ENCODE results near the gene SEZ6L2.
"Not testable (repeated sequence)": the region's sequence is repeated elsewhere in the genome, so short reads cannot be mapped to it uniquely, and the experiment has no call there.

Gene SEZ6L2

GRCh38 chr16:29850998-29851397 lies 48.4 kb downstream of the SEZ6L2 start:
- DNase-seq (ENCODE audit: low read depth): no peak

- DNase-seq (ENCODE audit: low read depth): no peak
These were observed 49.8 kb downstream of the SEZ6L2 start for GRCh38 chr16:29849505-29849904.

GRCh38 chr16:29848420-29849297 lies 50.7 kb downstream of the SEZ6L2 start:
- DNase-seq (ENCODE audit: low read depth): peak; percentile 70

GRCh38 chr16:29845656-29846055 lies 53.7 kb downstream of the SEZ6L2 start:
- no peak for DNase-seq (ENCODE audit: low read depth)

GRCh38 chr16:29844575-29845331 lies 54.6 kb downstream of the SEZ6L2 start:
- DNase-seq (ENCODE audit: low read depth): no peak

GRCh38 chr16:29843931-29844330 lies 55.4 kb downstream of the SEZ6L2 start:
- DNase-seq (ENCODE audit: low read depth): no peak

- DNase-seq (ENCODE audit: low read depth): no peak
These were observed 56.5 kb downstream of the SEZ6L2 start for GRCh38 chr16:29842732-29843346.

GRCh38 chr16:29841631-29842030 lies 57.7 kb downstream of the SEZ6L2 start:
- DNase-seq (ENCODE audit: low read depth): no peak

- DNase-seq (ENCODE audit: low read depth): no peak
These were observed 59.1 kb downstream of the SEZ6L2 start for GRCh38 chr16:29840240-29840639.

- no peak for DNase-seq (ENCODE audit: low read depth)
These were observed 59.5 kb downstream of the SEZ6L2 start for GRCh38 chr16:29839822-29840221.

- no peak for DNase-seq (ENCODE audit: low read depth)
These were observed 61.5 kb downstream of the SEZ6L2 start for GRCh38 chr16:29837841-29838240.

GRCh38 chr16:29836623-29837022 lies 62.7 kb downstream of the SEZ6L2 start:
- DNase-seq (ENCODE audit: low read depth): no peak

GRCh38 chr16:29835926-29836325 lies 63.4 kb downstream of the SEZ6L2 start:
- DNase-seq (ENCODE audit: low read depth): no peak

- no peak for DNase-seq (ENCODE audit: low read depth)
These were observed 65.3 kb downstream of the SEZ6L2 start for GRCh38 chr16:29834079-29834478.

- DNase-seq (ENCODE audit: low read depth): not testable (repeated sequence)
These were observed 66.1 kb downstream of the SEZ6L2 start for GRCh38 chr16:29833219-29833618.

GRCh38 chr16:29831490-29831889 lies 67.9 kb downstream of the SEZ6L2 start:
- DNase-seq (ENCODE audit: low read depth): no peak

GRCh38 chr16:29830774-29831173 lies 68.6 kb downstream of the SEZ6L2 start:
- no peak for DNase-seq (ENCODE audit: low read depth)

GRCh38 chr16:29826342-29826695 lies 73.0 kb downstream of the SEZ6L2 start:
- DNase-seq (ENCODE audit: low read depth): no peak

- DNase-seq (ENCODE audit: low read depth): no peak
These were observed 74.0 kb downstream of the SEZ6L2 start for GRCh38 chr16:29825145-29826044.

- DNase-seq (ENCODE audit: low read depth): no peak
These were observed 74.7 kb downstream of the SEZ6L2 start for GRCh38 chr16:29824589-29825144.

GRCh38 chr16:29821643-29822115 lies 77.7 kb downstream of the SEZ6L2 start:
- DNase-seq (ENCODE audit: low read depth): no peak
